ENCODE measurements around the gene GLT6D1.
"Not testable (repeated sequence)": the region's sequence is repeated elsewhere in the genome, so short reads cannot be mapped to it uniquely, and the experiment has no call there.

The GLT6D1 gene

DNA sequence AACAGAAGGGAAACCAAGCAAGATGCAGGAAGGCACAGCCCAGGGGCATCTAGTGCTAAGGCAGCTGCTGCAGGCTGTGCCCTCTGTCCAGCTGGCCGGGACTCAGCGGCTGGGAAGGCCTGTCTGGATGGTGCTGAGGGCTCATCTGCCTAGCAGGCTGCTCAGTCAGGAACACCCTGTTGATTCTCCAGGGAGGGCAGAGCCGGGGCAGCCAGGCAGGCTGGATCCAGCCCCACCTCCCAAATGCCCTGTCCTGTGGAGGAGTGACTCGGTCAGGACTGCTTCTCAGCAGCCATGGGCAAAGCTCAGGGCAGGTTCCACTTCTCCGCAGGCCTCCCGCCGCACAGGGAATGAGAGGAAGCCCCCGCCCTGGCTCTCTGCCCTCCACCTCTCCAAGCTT, 16.0 kb upstream of the GLT6D1 start:
- no peak overlapping the region for H3K27ac ChIP-seq (ENCODE audit: low read depth in 2 of 2, low read length in 2 of 2)
- H3K9ac ChIP-seq (ENCODE audit: low read depth in 1 of 2, low read length in 2 of 2), result no peak overlapping the region
- H3K4me3 ChIP-seq (ENCODE audit: low read length in 2 of 2), result no peak overlapping the region
- H3K36me3 ChIP-seq (ENCODE audit: control insufficient read depth in 2 of 2, insufficient read depth in 2 of 2, low read length in 2 of 2), result no peaks in the 10 kb centered on the region
- no peaks in the 10 kb centered on the region for H3K27me3 ChIP-seq (ENCODE audit: control insufficient read depth in 2 of 2, insufficient read depth in 2 of 2, low read length in 2 of 2)
- H3K9me3 ChIP-seq (ENCODE audit: control insufficient read depth in 2 of 2, low read length in 2 of 2), result peaks cover 2 to 3% of the 10 kb centered on the region in 2 donors
- no peaks in the 10 kb centered on the region for H3K4me1 ChIP-seq (ENCODE audit: control insufficient read depth in 2 of 2, insufficient read depth in 2 of 2, low read length in 2 of 2)

DNA sequence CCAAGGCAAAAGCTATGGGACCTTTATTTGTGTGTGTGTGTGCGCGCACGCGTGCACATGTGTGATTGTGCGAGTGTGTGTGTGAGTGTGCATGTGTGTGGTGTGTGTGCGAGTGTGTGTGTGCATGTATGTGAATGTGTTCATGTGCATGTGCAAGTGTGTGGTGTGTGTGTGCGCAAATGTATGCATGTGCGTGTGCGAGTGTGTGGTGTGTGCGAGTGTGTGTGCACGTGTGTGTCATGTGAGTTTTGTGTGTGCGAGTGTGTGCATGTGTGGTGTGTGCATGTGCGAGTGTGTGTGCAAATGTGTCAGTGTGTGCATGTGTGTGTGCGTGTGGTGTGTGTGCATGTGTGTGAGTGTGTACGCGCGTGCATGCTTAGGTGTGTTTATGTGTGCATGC, 11.1 kb upstream of the GLT6D1 start:
- Histone ChIP-seq H3K9ac (ENCODE audit: low read depth in 1 of 2, low read length in 2 of 2) (no peak overlapping the region), H3K27me3 (ENCODE audit: control insufficient read depth in 2 of 2, insufficient read depth in 2 of 2, low read length in 2 of 2) (no peaks in the 10 kb centered on the region), H3K9me3 (ENCODE audit: control insufficient read depth in 2 of 2, low read length in 2 of 2) (peaks cover 9 to 15% of the 10 kb centered on the region in 2 donors), H3K4me3 (ENCODE audit: low read length in 2 of 2) (no peak overlapping the region), H3K27ac (ENCODE audit: low read depth in 2 of 2, low read length in 2 of 2) (no peak overlapping the region), H3K4me1 (ENCODE audit: control insufficient read depth in 2 of 2, insufficient read depth in 2 of 2, low read length in 2 of 2) (no peaks in the 10 kb centered on the region), H3K36me3 (ENCODE audit: control insufficient read depth in 2 of 2, insufficient read depth in 2 of 2, low read length in 2 of 2) (no peaks in the 10 kb centered on the region)

DNA sequence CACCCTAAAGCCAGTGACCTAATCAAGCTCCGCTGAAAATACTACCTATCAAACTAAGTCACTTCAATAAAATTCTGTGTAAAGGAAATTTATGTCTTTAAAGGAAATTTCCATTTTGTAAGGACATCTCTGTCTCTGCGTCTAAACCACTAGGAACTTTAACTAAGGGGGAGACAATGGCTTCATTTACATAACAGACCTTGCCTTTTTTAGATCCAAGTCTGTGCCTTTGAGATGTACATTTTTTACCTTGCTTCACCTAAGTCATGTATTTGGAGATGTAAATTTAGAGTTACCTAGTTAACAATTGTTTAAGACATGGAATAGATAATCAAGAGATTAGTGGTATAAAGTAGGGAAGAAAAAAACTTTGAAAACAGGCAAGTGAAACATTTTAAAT, 10.2 kb upstream of the GLT6D1 start:
- Histone ChIP-seq H3K9ac (ENCODE audit: low read depth in 1 of 2, low read length in 2 of 2) (no peak overlapping the region), H3K9me3 (ENCODE audit: control insufficient read depth in 2 of 2, low read length in 2 of 2) (peaks cover 16 to 24% of the 10 kb centered on the region in 2 donors), H3K27me3 (ENCODE audit: control insufficient read depth in 2 of 2, insufficient read depth in 2 of 2, low read length in 2 of 2) (no peaks in the 10 kb centered on the region), H3K27ac (ENCODE audit: low read depth in 2 of 2, low read length in 2 of 2) (no peak overlapping the region), H3K4me1 (ENCODE audit: control insufficient read depth in 2 of 2, insufficient read depth in 2 of 2, low read length in 2 of 2) (no peaks in the 10 kb centered on the region), H3K4me3 (ENCODE audit: low read length in 2 of 2) (no peak overlapping the region), H3K36me3 (ENCODE audit: control insufficient read depth in 2 of 2, insufficient read depth in 2 of 2, low read length in 2 of 2) (no peaks in the 10 kb centered on the region)

- H3K9ac ChIP-seq (ENCODE audit: low read depth in 1 of 2, low read length in 2 of 2), result no peak overlapping the region
- no peak overlapping the region for H3K27ac ChIP-seq (ENCODE audit: low read depth in 2 of 2, low read length in 2 of 2)
- H3K9me3 ChIP-seq (ENCODE audit: control insufficient read depth in 2 of 2, low read length in 2 of 2), result peaks cover 16 to 24% of the 10 kb centered on the region in 2 donors
- H3K27me3 ChIP-seq (ENCODE audit: control insufficient read depth in 2 of 2, insufficient read depth in 2 of 2, low read length in 2 of 2), result no peaks in the 10 kb centered on the region
- H3K36me3 ChIP-seq (ENCODE audit: control insufficient read depth in 2 of 2, insufficient read depth in 2 of 2, low read length in 2 of 2), result no peaks in the 10 kb centered on the region
- H3K4me3 ChIP-seq (ENCODE audit: low read length in 2 of 2), result no peak overlapping the region
- no peaks in the 10 kb centered on the region for H3K4me1 ChIP-seq (ENCODE audit: control insufficient read depth in 2 of 2, insufficient read depth in 2 of 2, low read length in 2 of 2)
Measured at GRCh38 chr9:135648494-135649410, 9.4 kb upstream of the GLT6D1 start.

DNA sequence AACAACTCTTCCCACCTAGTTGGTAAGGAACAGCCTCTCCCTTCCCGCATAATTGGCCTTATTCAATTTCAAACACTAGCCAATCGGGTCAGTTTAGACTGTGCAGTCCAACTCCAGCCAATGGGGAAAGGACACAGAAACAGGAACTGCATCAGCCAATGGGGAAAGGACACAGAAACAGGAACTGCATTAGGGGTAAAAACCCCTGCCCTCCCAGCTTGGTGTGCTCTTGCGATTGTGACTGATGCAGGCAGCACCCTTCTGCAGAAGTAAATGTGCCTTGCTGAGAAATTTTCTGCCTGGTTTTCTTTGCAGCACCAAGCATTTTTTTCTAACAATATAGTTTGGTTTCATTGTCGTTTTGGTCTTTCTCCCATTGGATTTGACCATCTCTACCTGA, 8.5 kb upstream of the GLT6D1 start:
- peaks cover 16 to 24% of the 10 kb centered on the region in 2 donors for H3K9me3 ChIP-seq (ENCODE audit: control insufficient read depth in 2 of 2, low read length in 2 of 2)
- H3K4me1 ChIP-seq (ENCODE audit: control insufficient read depth in 2 of 2, insufficient read depth in 2 of 2, low read length in 2 of 2), result no peaks in the 10 kb centered on the region

DNA sequence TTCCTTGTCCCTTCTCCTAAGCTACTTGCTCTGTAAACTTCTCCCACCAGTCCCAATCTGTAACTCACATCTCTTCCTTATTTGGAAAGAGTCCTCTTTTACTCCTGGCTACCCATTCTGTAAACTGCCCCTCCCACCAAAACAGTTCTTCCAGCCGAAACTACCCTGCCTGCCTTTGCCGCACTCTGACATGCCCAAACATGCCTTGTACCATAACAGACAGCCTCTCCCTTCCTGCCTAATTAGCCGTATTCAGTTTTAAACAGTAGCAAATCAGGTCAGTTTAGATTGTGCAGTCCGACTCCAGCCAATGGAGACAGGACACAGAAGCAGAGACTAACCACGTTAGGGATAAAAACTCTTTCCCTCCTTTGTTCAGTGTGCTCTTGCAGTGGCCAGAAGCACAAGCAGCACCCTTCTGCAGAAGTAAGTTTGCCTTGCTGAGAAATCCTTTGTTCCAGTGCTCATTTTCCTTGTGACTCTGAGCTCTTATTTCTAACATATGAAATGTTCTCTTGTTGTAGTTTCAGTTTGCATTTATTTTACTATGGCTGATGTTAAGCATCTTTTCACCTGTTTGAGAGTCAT, 5.4 kb upstream of the GLT6D1 start:
- no peak overlapping the region for H3K27ac ChIP-seq (ENCODE audit: low read depth in 2 of 2, low read length in 2 of 2)
- no peaks in the 10 kb centered on the region for H3K27me3 ChIP-seq (ENCODE audit: control insufficient read depth in 2 of 2, insufficient read depth in 2 of 2, low read length in 2 of 2)
- no peak overlapping the region for H3K9ac ChIP-seq (ENCODE audit: low read depth in 1 of 2, low read length in 2 of 2)
- H3K36me3 ChIP-seq (ENCODE audit: control insufficient read depth in 2 of 2, insufficient read depth in 2 of 2, low read length in 2 of 2), result no peaks in the 10 kb centered on the region
- no peak overlapping the region for H3K4me3 ChIP-seq (ENCODE audit: low read length in 2 of 2)
- H3K4me1 ChIP-seq (ENCODE audit: control insufficient read depth in 2 of 2, insufficient read depth in 2 of 2, low read length in 2 of 2), result no peaks in the 10 kb centered on the region
- H3K9me3 ChIP-seq (ENCODE audit: control insufficient read depth in 2 of 2, low read length in 2 of 2), result peaks cover 13 to 22% of the 10 kb centered on the region in 2 donors

More for the DNA sequence above, 8.5 kb upstream of the GLT6D1 start:
- Histone ChIP-seq H3K27ac (ENCODE audit: low read depth in 2 of 2, low read length in 2 of 2) (no peak overlapping the region), H3K36me3 (ENCODE audit: control insufficient read depth in 2 of 2, insufficient read depth in 2 of 2, low read length in 2 of 2) (no peaks in the 10 kb centered on the region), H3K27me3 (ENCODE audit: control insufficient read depth in 2 of 2, insufficient read depth in 2 of 2, low read length in 2 of 2) (no peaks in the 10 kb centered on the region), H3K4me3 (ENCODE audit: low read length in 2 of 2) (no peak overlapping the region), H3K9ac (ENCODE audit: low read depth in 1 of 2, low read length in 2 of 2) (no peak overlapping the region)

- H3K27me3 ChIP-seq (ENCODE audit: control insufficient read depth in 2 of 2, insufficient read depth in 2 of 2, low read length in 2 of 2), result no peaks in the 10 kb centered on the region
- no peaks in the 10 kb centered on the region for H3K36me3 ChIP-seq (ENCODE audit: control insufficient read depth in 2 of 2, insufficient read depth in 2 of 2, low read length in 2 of 2)
- H3K9me3 ChIP-seq (ENCODE audit: control insufficient read depth in 2 of 2, low read length in 2 of 2), result peaks cover 7 to 10% of the 10 kb centered on the region in 2 donors
- H3K27ac ChIP-seq (ENCODE audit: low read depth in 2 of 2, low read length in 2 of 2), result no peak overlapping the region
- no peak overlapping the region for H3K9ac ChIP-seq (ENCODE audit: low read depth in 1 of 2, low read length in 2 of 2)
- no peak overlapping the region for H3K4me3 ChIP-seq (ENCODE audit: low read length in 2 of 2)
- no peaks in the 10 kb centered on the region for H3K4me1 ChIP-seq (ENCODE audit: control insufficient read depth in 2 of 2, insufficient read depth in 2 of 2, low read length in 2 of 2)
Measured at GRCh38 chr9:135641745-135642144, 2.4 kb upstream of the GLT6D1 start.

DNA sequence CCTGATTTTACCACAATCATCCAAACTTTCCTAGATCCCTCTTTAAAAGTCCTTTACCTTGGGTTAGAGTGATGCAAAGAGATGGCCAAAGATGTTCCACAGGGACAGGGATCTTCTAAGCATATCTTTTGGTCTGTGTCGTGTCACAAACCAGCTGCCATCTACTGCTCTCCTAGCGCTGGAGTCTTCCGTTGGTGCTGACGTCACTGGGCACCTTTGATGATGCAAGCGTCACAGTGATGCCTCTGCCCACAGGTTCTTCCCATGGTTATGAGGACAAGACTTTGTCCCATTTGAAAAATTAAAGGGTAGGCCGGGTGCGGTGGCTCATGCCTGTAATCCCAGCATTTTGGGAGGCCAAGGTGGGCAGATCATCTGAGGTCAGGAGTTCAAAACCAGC, 1.7 kb upstream of the GLT6D1 start:
- H3K27me3 ChIP-seq (ENCODE audit: control insufficient read depth in 2 of 2, insufficient read depth in 2 of 2, low read length in 2 of 2), result no peaks in the 10 kb centered on the region
- no peaks in the 10 kb centered on the region for H3K36me3 ChIP-seq (ENCODE audit: control insufficient read depth in 2 of 2, insufficient read depth in 2 of 2, low read length in 2 of 2)
- no peak overlapping the region for H3K9ac ChIP-seq (ENCODE audit: low read depth in 1 of 2, low read length in 2 of 2)
- H3K27ac ChIP-seq (ENCODE audit: low read depth in 2 of 2, low read length in 2 of 2), result no peak overlapping the region
- H3K4me3 ChIP-seq (ENCODE audit: low read length in 2 of 2), result no peak overlapping the region
- H3K4me1 ChIP-seq (ENCODE audit: control insufficient read depth in 2 of 2, insufficient read depth in 2 of 2, low read length in 2 of 2), result no peaks in the 10 kb centered on the region
- peaks cover 7 to 10% of the 10 kb centered on the region in 2 donors for H3K9me3 ChIP-seq (ENCODE audit: control insufficient read depth in 2 of 2, low read length in 2 of 2)

DNA sequence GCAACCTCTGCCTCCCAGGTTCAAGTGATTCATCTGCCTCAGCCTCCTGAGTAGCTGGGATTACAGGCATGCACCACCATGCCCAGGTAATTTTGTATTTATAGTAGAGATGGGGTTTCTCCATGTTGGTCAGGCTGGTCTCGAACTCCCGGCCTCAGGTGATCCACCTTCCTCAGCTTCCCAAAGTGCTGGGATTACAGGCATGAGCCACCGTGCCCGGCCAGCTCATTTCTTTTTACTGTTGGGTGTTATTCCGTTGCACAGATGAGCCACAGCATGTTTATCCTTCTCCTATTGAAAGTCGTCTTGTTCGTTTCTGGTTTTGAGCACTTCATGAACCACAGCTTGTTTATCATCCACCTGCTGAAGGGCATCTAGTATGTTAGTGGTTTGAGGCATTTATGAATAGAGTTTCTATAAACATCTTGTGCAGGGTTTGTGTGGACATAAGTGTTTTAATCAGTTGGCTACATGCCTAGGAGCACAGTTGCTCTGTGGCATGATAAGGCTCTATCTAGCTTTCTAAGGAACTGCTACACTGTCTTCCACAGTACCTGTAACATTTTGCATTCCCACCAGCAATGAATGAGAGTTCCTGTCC, 2.3 kb downstream of the GLT6D1 start:
- not testable (repeated sequence) for H3K9me3 ChIP-seq (ENCODE audit: control insufficient read depth in 2 of 2, low read length in 2 of 2); H3K36me3 ChIP-seq (ENCODE audit: control insufficient read depth in 2 of 2, insufficient read depth in 2 of 2, low read length in 2 of 2); H3K27ac ChIP-seq (ENCODE audit: low read depth in 2 of 2, low read length in 2 of 2); H3K4me3 ChIP-seq (ENCODE audit: low read length in 2 of 2); H3K9ac ChIP-seq (ENCODE audit: low read depth in 1 of 2, low read length in 2 of 2); H3K4me1 ChIP-seq (ENCODE audit: control insufficient read depth in 2 of 2, insufficient read depth in 2 of 2, low read length in 2 of 2); H3K27me3 ChIP-seq (ENCODE audit: control insufficient read depth in 2 of 2, insufficient read depth in 2 of 2, low read length in 2 of 2)

GRCh38 chr9:135632841-135633240, 6.5 kb downstream of the GLT6D1 start:
- Histone ChIP-seq H3K9me3 (ENCODE audit: control insufficient read depth in 2 of 2, low read length in 2 of 2) (no peaks in the 10 kb centered on the region), H3K27ac (ENCODE audit: low read depth in 2 of 2, low read length in 2 of 2) (no peak overlapping the region), H3K27me3 (ENCODE audit: control insufficient read depth in 2 of 2, insufficient read depth in 2 of 2, low read length in 2 of 2) (peaks cover 0 to 4% of the 10 kb centered on the region in 2 donors), H3K9ac (ENCODE audit: low read depth in 1 of 2, low read length in 2 of 2) (no peak overlapping the region), H3K36me3 (ENCODE audit: control insufficient read depth in 2 of 2, insufficient read depth in 2 of 2, low read length in 2 of 2) (no peaks in the 10 kb centered on the region), H3K4me1 (ENCODE audit: control insufficient read depth in 2 of 2, insufficient read depth in 2 of 2, low read length in 2 of 2) (no peaks in the 10 kb centered on the region), H3K4me3 (ENCODE audit: low read length in 2 of 2) (no peak overlapping the region)
